Measurements from ENCODE around the gene PLK3. TPM values are rescaled to one million over a fixed set of nuclear protein-coding genes. Genes with fewer than 3 reads are reported as not detected.
"Not testable (repeated sequence)": the region's sequence is repeated elsewhere in the genome, so short reads cannot be mapped to it uniquely, and the experiment has no call there.

PLK3 gene
- total RNA-seq, 4 donors from 2014 or later = 12.4 to 87.2 (median 16.3) TPM

GRCh38 chr1:44808938-44809917 lies 9.1 kb downstream of the PLK3 start:
- DNase-seq = peak; percentile 68
- peak overlapping the region in 3 of 4 donors; percentile 3 to 26 (median 4) for H3K4me3 ChIP-seq
- no peaks in the 10 kb centered on the region for H3K27me3 ChIP-seq
- 26 to 40% methylated on average over 1 to 6 of the region's 6 CpGs for WGBS, 2 donors (ENCODE audit: low coverage in 1 of 2)
- H3K4me1 ChIP-seq = peaks cover 39 to 70% (median 53%) of the 10 kb centered on the region in 4 donors
- TF ChIP-seq EP300 (IDR thresholded peaks at IDR 0.05; ENCODE audit: low read depth) (no peak), POLR2A (IDR thresholded peaks at IDR 0.05) (peak; percentile 46), CTCF (IDR thresholded peaks at IDR 0.05) (peak in 2 of 5 experiments; percentile 8 to 15), POLR2AphosphoS5 (IDR thresholded peaks at IDR 0.05) (peak in 1 of 3 donors; percentile 40)
- H3K9me3 ChIP-seq = no peaks in the 10 kb centered on the region
- H3K27ac ChIP-seq = peak overlapping the region; percentile 92 to 96 (median 94)
- in situ Hi-C loops (cut with MboI; ENCODE audit: low pct_ligation_motif_present in 1 of 4, low pct_unique_long_range_greater_than_20kb in 1 of 4, low sequenced_read_pairs in 3 of 4) (no loop called here), intact Hi-C loops (cut with DNase I; ENCODE audit: low total_unique reads) (no loop called here)
- H3K36me3 ChIP-seq = peaks cover 0 to 6% (median 0%) of the 10 kb centered on the region in 4 donors

GRCh38 chr1:44810101-44810761 lies 10.1 kb downstream of the PLK3 start:
- no peak overlapping the region for H3K4me3 ChIP-seq
- intact Hi-C loops (cut with DNase I; ENCODE audit: low total_unique reads) (no loop called here), in situ Hi-C loops (cut with MboI; ENCODE audit: low pct_ligation_motif_present in 1 of 4, low pct_unique_long_range_greater_than_20kb in 1 of 4, low sequenced_read_pairs in 3 of 4) (no loop called here)
- 50 to 55% methylated on average over 1 to 11 of the region's 12 CpGs for WGBS, 2 donors (ENCODE audit: low coverage in 1 of 2)
- H3K27me3 ChIP-seq = no peaks in the 10 kb centered on the region
- peaks cover 0 to 6% (median 0%) of the 10 kb centered on the region in 4 donors for H3K36me3 ChIP-seq
- TF ChIP-seq POLR2A (IDR thresholded peaks at IDR 0.05) (no peak), POLR2AphosphoS5 (IDR thresholded peaks at IDR 0.05) (no peak), EP300 (IDR thresholded peaks at IDR 0.05; ENCODE audit: low read depth) (no peak), CTCF (IDR thresholded peaks at IDR 0.05) (no peak)
- H3K9me3 ChIP-seq = no peaks in the 10 kb centered on the region
- peak; percentile 31 for DNase-seq
- H3K27ac ChIP-seq = peak overlapping the region; percentile 92 to 96 (median 94)
- H3K4me1 ChIP-seq = peaks cover 39 to 75% (median 53%) of the 10 kb centered on the region in 4 donors

GRCh38 chr1:44810762-44811105 lies 10.6 kb downstream of the PLK3 start:
- 86 to 93% methylated on average over 3 to 4 of the region's 4 CpGs for WGBS, 2 donors (ENCODE audit: low coverage in 1 of 2)
- in situ Hi-C loops (cut with MboI; ENCODE audit: low pct_ligation_motif_present in 1 of 4, low pct_unique_long_range_greater_than_20kb in 1 of 4, low sequenced_read_pairs in 3 of 4); H3K9me3 ChIP-seq; H3K36me3 ChIP-seq; H3K4me3 ChIP-seq; intact Hi-C loops (cut with DNase I; ENCODE audit: low total_unique reads); DNase-seq; H3K27me3 ChIP-seq: not testable (repeated sequence)
- peaks cover 39 to 75% (median 53%) of the 10 kb centered on the region in 4 donors for H3K4me1 ChIP-seq
- peak overlapping the region; percentile 92 to 96 (median 94) for H3K27ac ChIP-seq

GRCh38 chr1:44811234-44811633 lies 11.1 kb downstream of the PLK3 start:
- 78 to 95% methylated on average over 3 to 8 of the region's 8 CpGs for WGBS, 2 donors (ENCODE audit: low coverage in 1 of 2)
- intact Hi-C loops (cut with DNase I; ENCODE audit: low total_unique reads) = no loop called here
- Histone ChIP-seq H3K27me3 (no peaks in the 10 kb centered on the region), H3K9me3 (no peaks in the 10 kb centered on the region), H3K4me3 (no peak overlapping the region), H3K27ac (peak overlapping the region; percentile 10 to 96 (median 94)), H3K36me3 (no peaks in the 10 kb centered on the region), H3K4me1 (peaks cover 38 to 70% (median 50%) of the 10 kb centered on the region in 4 donors)
- in situ Hi-C loops (cut with MboI; ENCODE audit: low pct_ligation_motif_present in 1 of 4, low pct_unique_long_range_greater_than_20kb in 1 of 4, low sequenced_read_pairs in 3 of 4) = no loop called here
- no peak for DNase-seq
- TF ChIP-seq POLR2A (IDR thresholded peaks at IDR 0.05) (no peak), CTCF (IDR thresholded peaks at IDR 0.05) (no peak), EP300 (IDR thresholded peaks at IDR 0.05; ENCODE audit: low read depth) (no peak), POLR2AphosphoS5 (IDR thresholded peaks at IDR 0.05) (no peak)

Data from transverse colon (tissue), 4 donors.